WERI-Rb-1 (cell line): ENCODE data around the gene PPM1L.

Source experiments
- DNase-seq: peaks from one replicate; pipeline ENCODE4 v3.0.0-alpha.2; 2020
- H3K27ac ChIP-seq: fragments of 250-450 bp; sonication (Bioruptor Pico); 2 replicates; pipeline ENCODE4 v1.5.1; 2020; ENCODE audit warnings: mild to moderate bottlenecking, moderate library complexity
- H3K27me3 ChIP-seq: fragments of 250-450 bp; sonication (Bioruptor Pico); 2 replicates; pipeline ENCODE4 v1.5.1; 2021; ENCODE audit warnings: mild to moderate bottlenecking, low read depth, moderate library complexity; ENCODE audit not compliant: insufficient read depth, severe bottlenecking
- H3K36me3 ChIP-seq: fragments of 250-450 bp; sonication (Bioruptor Pico); 2 replicates; pipeline ENCODE4 v1.5.1; 2020; ENCODE audit warnings: mild to moderate bottlenecking, moderate library complexity
- H3K4me3 ChIP-seq: 2 replicates; pipeline ENCODE4 v1.5.1; 2011; ENCODE audit warnings: low read depth, mild to moderate bottlenecking, control low read depth, low read length
- H3K9me3 ChIP-seq: fragments of 250-450 bp; sonication (Bioruptor Pico); 2 replicates; pipeline ENCODE4 v1.5.1; 2021; ENCODE audit warnings: mild to moderate bottlenecking, moderate library complexity; ENCODE audit not compliant: severe bottlenecking
- TF ChIP-seq, protein P1 (sequence below): IDR thresholded peaks from 2 replicates; pipeline ENCODE4 v1.5.1; 2011; ENCODE audit warnings: low read depth, mild to moderate bottlenecking, control low read depth, inconsistent platforms, low read length

PPM1L gene

DNA sequence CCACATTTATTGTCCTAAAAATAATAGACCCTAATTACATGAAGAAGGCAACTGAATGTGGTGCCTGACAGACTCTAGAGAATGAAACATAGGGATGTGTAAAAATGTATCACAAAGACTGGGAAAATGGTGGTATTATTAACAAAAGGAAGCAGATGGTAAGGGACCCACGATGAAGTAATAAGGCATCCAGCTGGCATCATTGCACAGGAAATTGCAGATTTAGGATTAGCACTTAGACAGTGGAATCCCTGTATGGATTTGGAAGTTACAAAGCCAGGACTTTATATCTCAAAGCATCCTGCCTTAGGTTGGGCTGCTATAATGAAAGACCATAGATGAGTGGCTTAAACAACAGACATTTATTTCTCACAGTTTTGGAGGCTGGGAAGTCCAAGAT lies 104.3 kb downstream of the PPM1L start:
- no peaks in the 10 kb centered on the region for H3K27me3 ChIP-seq

DNA sequence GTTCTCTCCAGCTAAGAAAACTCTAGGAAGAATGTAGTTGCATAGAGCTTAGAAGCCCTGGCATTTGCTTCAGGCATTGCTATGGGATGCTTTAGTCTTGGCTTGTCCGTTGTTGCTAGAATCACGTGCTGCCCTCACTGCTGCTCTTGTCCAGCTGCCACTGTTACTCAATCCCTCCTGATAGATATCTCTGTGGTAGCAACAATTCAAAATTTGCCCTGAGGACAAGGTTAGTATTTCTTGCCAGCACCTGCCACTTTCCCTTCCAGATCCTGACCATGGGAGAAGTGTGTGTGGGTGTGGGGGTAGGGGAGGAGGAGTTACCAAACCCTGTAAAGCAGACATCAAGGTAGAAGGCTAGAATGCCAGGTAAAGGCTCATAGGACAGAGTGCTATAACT lies 113.8 kb downstream of the PPM1L start:
- TF ChIP-seq, protein P1, sequence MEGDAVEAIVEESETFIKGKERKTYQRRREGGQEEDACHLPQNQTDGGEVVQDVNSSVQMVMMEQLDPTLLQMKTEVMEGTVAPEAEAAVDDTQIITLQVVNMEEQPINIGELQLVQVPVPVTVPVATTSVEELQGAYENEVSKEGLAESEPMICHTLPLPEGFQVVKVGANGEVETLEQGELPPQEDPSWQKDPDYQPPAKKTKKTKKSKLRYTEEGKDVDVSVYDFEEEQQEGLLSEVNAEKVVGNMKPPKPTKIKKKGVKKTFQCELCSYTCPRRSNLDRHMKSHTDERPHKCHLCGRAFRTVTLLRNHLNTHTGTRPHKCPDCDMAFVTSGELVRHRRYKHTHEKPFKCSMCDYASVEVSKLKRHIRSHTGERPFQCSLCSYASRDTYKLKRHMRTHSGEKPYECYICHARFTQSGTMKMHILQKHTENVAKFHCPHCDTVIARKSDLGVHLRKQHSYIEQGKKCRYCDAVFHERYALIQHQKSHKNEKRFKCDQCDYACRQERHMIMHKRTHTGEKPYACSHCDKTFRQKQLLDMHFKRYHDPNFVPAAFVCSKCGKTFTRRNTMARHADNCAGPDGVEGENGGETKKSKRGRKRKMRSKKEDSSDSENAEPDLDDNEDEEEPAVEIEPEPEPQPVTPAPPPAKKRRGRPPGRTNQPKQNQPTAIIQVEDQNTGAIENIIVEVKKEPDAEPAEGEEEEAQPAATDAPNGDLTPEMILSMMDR: no peak
- peak; percentile 9 for DNase-seq
- no peaks in the 10 kb centered on the region for H3K27me3 ChIP-seq
- H3K9me3 ChIP-seq: no peaks in the 10 kb centered on the region
- H3K36me3 ChIP-seq: no peaks in the 10 kb centered on the region
- H3K27ac ChIP-seq: no peak overlapping the region
- H3K4me3 ChIP-seq: no peak overlapping the region

More for the DNA sequence above, 104.3 kb downstream of the PPM1L start:
- no peak overlapping the region for H3K4me3 ChIP-seq
- TF ChIP-seq, protein P1: no peak
- H3K27ac ChIP-seq: peak overlapping the region; percentile 37
- H3K36me3 ChIP-seq: no peaks in the 10 kb centered on the region
- no peaks in the 10 kb centered on the region for H3K9me3 ChIP-seq
- DNase-seq: peak; percentile 20

DNA sequence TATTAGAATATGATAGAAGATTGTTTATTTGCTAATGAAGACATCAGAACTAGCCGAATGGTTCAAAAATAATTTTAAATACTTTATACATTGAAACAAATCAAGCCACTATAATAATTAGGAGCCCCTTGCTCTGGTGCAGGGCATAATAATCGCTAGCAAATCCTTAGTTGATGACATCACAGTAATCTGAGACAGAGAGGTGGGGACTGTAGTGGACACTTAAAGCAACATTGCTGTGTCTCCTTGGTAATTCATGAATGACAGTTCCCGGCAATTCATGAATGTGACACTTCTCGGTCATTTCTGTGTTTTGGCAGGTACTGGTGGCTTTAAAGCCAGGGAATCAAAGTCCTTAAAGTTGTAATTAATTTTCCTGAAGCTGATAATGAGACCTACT lies 114.3 kb downstream of the PPM1L start:
- TF ChIP-seq, protein P1: no peak
- no peaks in the 10 kb centered on the region for H3K27me3 ChIP-seq
- H3K36me3 ChIP-seq: no peaks in the 10 kb centered on the region
- no peak overlapping the region for H3K27ac ChIP-seq
- DNase-seq: no peak
- no peak overlapping the region for H3K4me3 ChIP-seq
- H3K9me3 ChIP-seq: no peaks in the 10 kb centered on the region

DNA sequence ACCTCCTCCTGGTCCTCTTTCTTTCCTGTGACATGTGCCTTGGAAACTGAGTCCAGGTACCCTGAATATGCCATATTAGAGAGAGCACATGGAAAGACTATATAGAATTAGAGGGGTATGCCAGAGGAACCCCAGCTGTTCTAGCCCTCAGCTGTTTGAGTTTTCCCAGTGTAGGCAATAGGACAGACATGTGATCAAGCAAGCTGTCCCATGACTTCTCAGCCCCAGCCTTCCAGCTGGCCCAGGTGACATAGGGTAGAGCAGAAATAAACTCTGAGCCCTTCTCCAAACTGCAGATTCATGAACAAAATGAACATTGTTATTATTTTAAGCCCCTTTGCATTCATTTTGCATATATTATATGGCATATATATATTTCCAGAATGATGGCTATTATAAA lies 118.7 kb downstream of the PPM1L start:
- DNase-seq: no peak
- Histone ChIP-seq H3K9me3 (peaks cover 7% of the 10 kb centered on the region), H3K27me3 (no peaks in the 10 kb centered on the region), H3K4me3 (no peak overlapping the region), H3K36me3 (no peaks in the 10 kb centered on the region), H3K27ac (no peak overlapping the region)
- TF ChIP-seq, protein P1: no peak

DNA sequence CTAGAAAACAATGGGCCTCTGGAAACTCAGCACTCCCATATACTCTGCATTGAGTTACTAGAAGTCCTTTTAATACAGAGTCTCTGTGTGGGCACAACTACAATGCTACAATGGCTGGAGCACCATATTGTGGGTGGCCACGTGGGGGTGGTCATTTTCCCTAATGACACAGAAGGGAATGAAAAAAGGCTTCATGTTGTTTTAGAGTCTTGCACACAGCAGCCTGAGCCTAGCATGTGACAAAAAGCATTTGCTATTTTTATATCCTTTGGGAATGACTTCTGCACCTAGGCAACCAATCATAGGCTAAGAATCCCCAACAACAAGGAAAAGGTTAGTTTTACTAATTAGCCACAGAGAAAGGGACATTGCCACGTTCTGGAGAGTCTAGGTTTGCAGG lies 120.6 kb downstream of the PPM1L start:
- TF ChIP-seq, protein P1: no peak
- DNase-seq: no peak

DNA sequence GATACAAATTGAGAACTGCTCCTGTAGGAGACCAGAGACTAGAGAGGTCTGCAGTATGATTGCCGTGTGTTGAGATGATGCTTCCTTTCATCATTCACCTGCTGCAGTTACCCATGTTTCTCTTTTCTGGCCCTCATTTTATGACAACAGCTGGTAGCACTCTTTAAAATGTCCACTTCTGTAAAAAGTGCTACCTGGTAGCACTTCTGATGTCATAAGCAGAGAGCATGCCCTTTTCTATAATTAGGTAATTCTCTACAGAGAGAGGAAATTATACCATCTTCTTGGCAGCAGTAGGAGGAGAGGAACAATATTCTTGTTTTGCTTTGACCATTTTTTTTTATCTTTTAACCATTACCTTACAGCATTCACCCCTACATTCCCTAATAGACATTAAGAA lies 123.8 kb downstream of the PPM1L start:
- TF ChIP-seq, protein P1: no peak
- H3K9me3 ChIP-seq: peaks cover 7% of the 10 kb centered on the region
- no peaks in the 10 kb centered on the region for H3K36me3 ChIP-seq
- H3K4me3 ChIP-seq: no peak overlapping the region
- H3K27me3 ChIP-seq: no peaks in the 10 kb centered on the region
- no peak for DNase-seq
- no peak overlapping the region for H3K27ac ChIP-seq

More for the DNA sequence above, 120.6 kb downstream of the PPM1L start:
- Histone ChIP-seq H3K27me3 (no peaks in the 10 kb centered on the region), H3K27ac (no peak overlapping the region), H3K4me3 (no peak overlapping the region), H3K36me3 (no peaks in the 10 kb centered on the region), H3K9me3 (peaks cover 7% of the 10 kb centered on the region)
